H9 (cell line): Measurements from ENCODE around the gene PHKG2. TPM values are rescaled to one million over a fixed set of nuclear protein-coding genes. Genes with fewer than 3 reads are reported as not detected.

Source experiments
- DNase-seq: peaks from one replicate; pipeline ENCODE4 v3.0.0-alpha.2; 2017
- H2AFZ ChIP-seq: one replicate; pipeline ENCODE4 v1.6.1; 2013; ENCODE audit warnings: mild to moderate bottlenecking, low read length, control low read depth, moderate library complexity
- H2AK5ac ChIP-seq: 2 replicates; pipeline ENCODE4 v1.6.1; 2013; ENCODE audit warnings: low read length, control low read depth, mixed read lengths; ENCODE audit not compliant: insufficient read length
- H2BK120ac ChIP-seq: one replicate; pipeline ENCODE4 v1.6.1; 2013; ENCODE audit warnings: low read depth, mild to moderate bottlenecking, low read length, control low read depth, inconsistent platforms; ENCODE audit not compliant: poor library complexity, severe bottlenecking
- H2BK12ac ChIP-seq: 2 replicates; pipeline ENCODE4 v1.6.1; 2013; ENCODE audit warnings: low read length, control low read depth, mixed read lengths, low read depth; ENCODE audit not compliant: insufficient read length
- H2BK15ac ChIP-seq: 2 replicates; pipeline ENCODE4 v1.6.1; 2013; ENCODE audit warnings: low read depth, low read length, control low read depth
- H2BK20ac ChIP-seq: one replicate; pipeline ENCODE4 v1.6.1; 2013; ENCODE audit warnings: low read depth, mild to moderate bottlenecking, low read length, control low read depth, inconsistent platforms; ENCODE audit not compliant: poor library complexity, severe bottlenecking
- H2BK5ac ChIP-seq: 2 replicates; pipeline ENCODE4 v1.6.1; 2013; ENCODE audit warnings: low read length, control low read depth, mixed read lengths; ENCODE audit not compliant: insufficient read length
- H3K14ac ChIP-seq: 2 replicates; pipeline ENCODE4 v1.6.1; 2013; ENCODE audit warnings: low read length, control low read depth; ENCODE audit not compliant: insufficient read depth
- H3K18ac ChIP-seq: 2 replicates; pipeline ENCODE4 v1.6.1; 2013; ENCODE audit warnings: low read depth, mild to moderate bottlenecking, mixed read lengths, low read length, control low read depth; ENCODE audit not compliant: insufficient read length
- H3K23ac ChIP-seq: 2 replicates; pipeline ENCODE4 v1.6.1; 2013; ENCODE audit warnings: low read length, control low read depth, mixed read lengths, low read depth; ENCODE audit not compliant: insufficient read length
- H3K23me2 ChIP-seq: 2 replicates; pipeline ENCODE4 v1.6.1; 2013; ENCODE audit warnings: low read depth, mild to moderate bottlenecking, mixed read lengths, low read length, control low read depth; ENCODE audit not compliant: insufficient read length, poor library complexity, severe bottlenecking
- H3K27ac ChIP-seq: 2 replicates; pipeline ENCODE4 v1.5.1; 2013; ENCODE audit warnings: low read length, control low read depth, mixed read lengths, low read depth; ENCODE audit not compliant: insufficient read length
- H3K27me3 ChIP-seq: 2 replicates; pipeline ENCODE4 v1.6.1; 2013; ENCODE audit warnings: low read length, control low read depth, inconsistent platforms; ENCODE audit not compliant: insufficient read depth
- H3K4ac ChIP-seq: 2 replicates; pipeline ENCODE4 v1.6.1; 2013; ENCODE audit warnings: low read depth, mild to moderate bottlenecking, control low read depth, inconsistent platforms, low read length, moderate library complexity
- H3K4me1 ChIP-seq: 2 replicates; pipeline ENCODE4 v1.6.1; 2013; ENCODE audit warnings: low read length, control low read depth, inconsistent platforms; ENCODE audit not compliant: insufficient read depth
- H3K4me2 ChIP-seq: 2 replicates; pipeline ENCODE4 v1.6.1; 2013; ENCODE audit warnings: low read length, control low read depth, mixed read lengths; ENCODE audit not compliant: insufficient read length, insufficient read depth
- H3K56ac ChIP-seq: 2 replicates; pipeline ENCODE4 v1.6.1; 2013; ENCODE audit warnings: low read depth, mild to moderate bottlenecking, mixed read lengths, low read length, control low read depth; ENCODE audit not compliant: insufficient read length
- H3K79me1 ChIP-seq: 2 replicates; pipeline ENCODE4 v1.6.1; 2013; ENCODE audit warnings: low read depth, mild to moderate bottlenecking, moderate library complexity, low read length, control low read depth, inconsistent platforms; ENCODE audit not compliant: insufficient read depth, poor library complexity, severe bottlenecking
- H3K79me2 ChIP-seq: 2 replicates; pipeline ENCODE4 v1.6.1; 2013; ENCODE audit warnings: low read length, control low read depth, inconsistent platforms; ENCODE audit not compliant: insufficient read depth
- H3K9ac ChIP-seq: 2 replicates; pipeline ENCODE4 v1.6.1; 2013; ENCODE audit warnings: low read length, control low read depth, mixed read lengths; ENCODE audit not compliant: insufficient read length; ENCODE audit errors: extremely low read depth
- H3K9me3 ChIP-seq: one replicate; pipeline ENCODE4 v1.6.1; 2013; ENCODE audit warnings: low read depth, low read length, inconsistent platforms; ENCODE audit not compliant: control insufficient read depth
- H3T11ph ChIP-seq: one replicate; pipeline ENCODE4 v1.6.1; 2013; ENCODE audit warnings: mild to moderate bottlenecking, low read length, control low read depth, inconsistent platforms
- H4K20me1 ChIP-seq: one replicate; pipeline ENCODE4 v1.6.1; 2013; ENCODE audit not compliant: control insufficient read depth, insufficient read length, insufficient read depth
- H4K5ac ChIP-seq: 2 replicates; pipeline ENCODE4 v1.6.1; 2013; ENCODE audit warnings: low read depth, mild to moderate bottlenecking, mixed read lengths, low read length, control low read depth; ENCODE audit not compliant: insufficient read length
- H4K8ac ChIP-seq: replicated peaks from 2 replicates; pipeline ENCODE4 v1.6.1; 2013; ENCODE audit warnings: low read length, control low read depth, mixed read lengths, low read depth; ENCODE audit not compliant: insufficient read length
- H4K91ac ChIP-seq: 2 replicates; pipeline ENCODE4 v1.6.1; 2013; ENCODE audit warnings: low read depth, mild to moderate bottlenecking, moderate library complexity, mixed read lengths, low read length, control low read depth; ENCODE audit not compliant: insufficient read length
- H3K27ac Mint-ChIP-seq, 3 experiments: 2 replicates in 2 of 3; 3 replicates in 1 of 3; pipeline ENCODE4 v1.8.0; 2020 to 2021; ENCODE audit warnings: mixed read lengths in 3 of 3, mild to moderate bottlenecking in 1 of 3, moderate library complexity in 1 of 3
- H3K27me3 Mint-ChIP-seq: 2 replicates; pipeline ENCODE4 v1.8.0; 2021; ENCODE audit warnings: low read depth, mild to moderate bottlenecking, moderate library complexity, mixed read lengths
- H3K36me3 Mint-ChIP-seq, 3 experiments: 2 replicates in 2 of 3; 3 replicates in 1 of 3; pipeline ENCODE4 v1.8.0; 2020 to 2021; ENCODE audit warnings: low read depth in 3 of 3, mixed read lengths in 3 of 3; ENCODE audit not compliant: insufficient read depth in 1 of 3
- H3K4me1 Mint-ChIP-seq, 2 experiments: 2 replicates each; pipeline ENCODE4 v1.8.0; 2020; ENCODE audit warnings: mixed read lengths in 2 of 2
- H3K4me3 Mint-ChIP-seq, 2 experiments: 2 replicates in 1 of 2; 3 replicates in 1 of 2; pipeline ENCODE4 v1.8.0; 2020 to 2021; ENCODE audit warnings: mild to moderate bottlenecking in 2 of 2, mixed read lengths in 2 of 2, moderate library complexity in 1 of 2
- H3K9me3 Mint-ChIP-seq, 2 experiments: 2 replicates in 1 of 2; 3 replicates in 1 of 2; pipeline ENCODE4 v1.8.0; 2020; ENCODE audit warnings: mild to moderate bottlenecking in 2 of 2, mixed read lengths in 2 of 2, moderate library complexity in 1 of 2
- WGBS: extraction: QIAGEN DNeasy Blood & Tissue Kit; methylation state at CpG from one replicate; pipeline ENCODE4 v1.1.7; 2013; ENCODE audit warnings: missing lambda C conversion rate, low lambda C conversion rate, mixed read lengths; ENCODE audit not compliant: insufficient read length; ENCODE audit errors: extremely low coverage; 5-methylcytosine and 5-hydroxymethylcytosine counted together
- total RNA-seq: library from RNA; stranded (reverse); gene quantifications from 2 replicates; pipeline ENCODE4 v1.2.1, GENCODE V29; 2021
- TF ChIP-seq, protein P1 (sequence below): fragments of 200-600 bp; sonication (generic); conservative IDR thresholded peaks from 3 replicates; pipeline ENCODE4 v1.8.0; 2021; ENCODE audit warnings: antibody characterized with exemption, mild to moderate bottlenecking

The PHKG2 gene
- total RNA-seq, 1 experiment from 2014 or later: 46.6 TPM

DNA sequence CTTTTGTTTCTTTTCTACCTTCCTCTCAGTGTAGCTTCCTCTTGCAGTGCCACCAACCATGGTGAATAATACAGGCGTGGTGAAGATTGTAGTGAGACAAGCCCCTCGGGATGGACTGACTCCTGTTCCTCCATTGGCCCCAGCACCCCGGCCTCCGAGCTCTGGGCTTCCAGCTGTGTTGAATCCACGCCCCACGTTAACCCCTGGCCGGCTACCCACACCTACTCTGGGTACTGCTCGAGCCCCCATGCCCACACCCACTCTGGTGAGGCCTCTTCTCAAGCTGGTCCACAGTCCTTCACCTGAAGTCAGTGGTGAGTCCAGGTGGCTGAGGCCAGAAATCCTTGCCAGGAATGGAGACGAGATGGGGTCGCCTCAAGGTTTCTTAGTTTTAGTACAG, 25.3 kb upstream of the PHKG2 start:
- H3K27me3 ChIP-seq: no peaks in the 10 kb centered on the region
- H4K91ac ChIP-seq: no peak overlapping the region
- H2AK5ac ChIP-seq: no peak overlapping the region
- no peak for DNase-seq
- H3K9me3 Mint-ChIP-seq: peaks cover 0 to 2% of the 10 kb centered on the region in 2 experiments; a peak in 2 of 5 replicates
- H3K23ac ChIP-seq: no peak overlapping the region
- H3K79me2 ChIP-seq: no peaks in the 10 kb centered on the region; the same call in 1 of the 2 replicates
- no peak overlapping the region for H3K27ac ChIP-seq
- TF ChIP-seq, protein P1, sequence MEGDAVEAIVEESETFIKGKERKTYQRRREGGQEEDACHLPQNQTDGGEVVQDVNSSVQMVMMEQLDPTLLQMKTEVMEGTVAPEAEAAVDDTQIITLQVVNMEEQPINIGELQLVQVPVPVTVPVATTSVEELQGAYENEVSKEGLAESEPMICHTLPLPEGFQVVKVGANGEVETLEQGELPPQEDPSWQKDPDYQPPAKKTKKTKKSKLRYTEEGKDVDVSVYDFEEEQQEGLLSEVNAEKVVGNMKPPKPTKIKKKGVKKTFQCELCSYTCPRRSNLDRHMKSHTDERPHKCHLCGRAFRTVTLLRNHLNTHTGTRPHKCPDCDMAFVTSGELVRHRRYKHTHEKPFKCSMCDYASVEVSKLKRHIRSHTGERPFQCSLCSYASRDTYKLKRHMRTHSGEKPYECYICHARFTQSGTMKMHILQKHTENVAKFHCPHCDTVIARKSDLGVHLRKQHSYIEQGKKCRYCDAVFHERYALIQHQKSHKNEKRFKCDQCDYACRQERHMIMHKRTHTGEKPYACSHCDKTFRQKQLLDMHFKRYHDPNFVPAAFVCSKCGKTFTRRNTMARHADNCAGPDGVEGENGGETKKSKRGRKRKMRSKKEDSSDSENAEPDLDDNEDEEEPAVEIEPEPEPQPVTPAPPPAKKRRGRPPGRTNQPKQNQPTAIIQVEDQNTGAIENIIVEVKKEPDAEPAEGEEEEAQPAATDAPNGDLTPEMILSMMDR: no peak
- no peak overlapping the region for H3K27ac Mint-ChIP-seq
- no peak overlapping the region for H2BK120ac ChIP-seq
- peaks cover 3 to 4% of the 10 kb centered on the region in 2 experiments for H3K4me1 Mint-ChIP-seq
- H3T11ph ChIP-seq: no peak overlapping the region
- H3K27me3 Mint-ChIP-seq: no peaks in the 10 kb centered on the region
- no peak overlapping the region for H2BK15ac ChIP-seq
- H4K20me1 ChIP-seq: no peaks in the 10 kb centered on the region
- H3K4ac ChIP-seq: no peak overlapping the region
- no peak overlapping the region for H2AFZ ChIP-seq
- H3K4me2 ChIP-seq: no peak overlapping the region
- H3K23me2 ChIP-seq: no peaks in the 10 kb centered on the region
- H3K79me1 ChIP-seq: no peaks in the 10 kb centered on the region
- no CpG with 5 or more reads among the region's 10 CpGs for WGBS
- peak overlapping the region in 1 of 2 experiments; percentile 63; a peak in 2 of 5 replicates for H3K4me3 Mint-ChIP-seq
- no peak overlapping the region for H4K5ac ChIP-seq
- H2BK5ac ChIP-seq: no peak overlapping the region
- H3K9me3 ChIP-seq: no peaks in the 10 kb centered on the region
- no peak overlapping the region for H3K18ac ChIP-seq
- H4K8ac ChIP-seq: no peak overlapping the region
- no peak overlapping the region for H2BK12ac ChIP-seq
- H3K4me1 ChIP-seq: no peaks in the 10 kb centered on the region
- no peak overlapping the region for H3K56ac ChIP-seq
- H2BK20ac ChIP-seq: no peak overlapping the region
- H3K9ac ChIP-seq: no peak overlapping the region
- no peak overlapping the region for H3K14ac ChIP-seq
- H3K36me3 Mint-ChIP-seq: peaks cover 57 to 86% (median 70%) of the 10 kb centered on the region in 3 experiments
